ENCODE results near the gene PLCB2.

PLCB2 gene

GRCh38 chr15:40246496-40247280 is 61.0 kb downstream of the PLCB2 start:
- DNase-seq: no peak

- DNase-seq: no peak
Measured at GRCh38 chr15:40245666-40246450, 61.9 kb downstream of the PLCB2 start.

GRCh38 chr15:40244961-40245523 is 62.7 kb downstream of the PLCB2 start:
- no peak for DNase-seq

- no peak for DNase-seq
Measured at GRCh38 chr15:40243126-40243810, 64.5 kb downstream of the PLCB2 start.

GRCh38 chr15:40242601-40243000 is 65.1 kb downstream of the PLCB2 start:
- DNase-seq: no peak

GRCh38 chr15:40242213-40242599 is 65.5 kb downstream of the PLCB2 start:
- no peak for DNase-seq

GRCh38 chr15:40241269-40242212 is 66.2 kb downstream of the PLCB2 start:
- no peak for DNase-seq

GRCh38 chr15:40240619-40241221 is 67.0 kb downstream of the PLCB2 start:
- no peak for DNase-seq

- no peak for DNase-seq
Measured at GRCh38 chr15:40239693-40240618, 67.8 kb downstream of the PLCB2 start.

GRCh38 chr15:40239404-40239692 is 68.4 kb downstream of the PLCB2 start:
- no peak for DNase-seq

GRCh38 chr15:40238532-40239403 is 69.0 kb downstream of the PLCB2 start, which contains the start of gene PAK6:
Gene PAK6 (plus strand): TSS chr15:40239063. CDS start chr15:40264786, 25,723 bp downstream.
- peak; percentile 55 for DNase-seq

All from EL (cell line).